Neural cell (in vitro differentiated cells): ENCODE results near the gene SMIM29.

Source experiments
- CTCF ChIP-seq: fragments of 450-650 bp; IDR thresholded peaks from 2 replicates; pipeline ENCODE4 v1.5.1; 2014; ENCODE audit warnings: antibody characterized with exemption, mild to moderate bottlenecking, moderate library complexity; ENCODE audit not compliant: poor library complexity, severe bottlenecking
- EZH2 ChIP-seq: fragments of 200-600, 300-800 bp; shearing (Covaris generic), sonication (generic); IDR thresholded peaks from 2 replicates; pipeline ENCODE4 v1.6.1; 2014; ENCODE audit warnings: antibody characterized with exemption, low read length, borderline replicate concordance, mild to moderate bottlenecking; ENCODE audit not compliant: insufficient read depth, poor library complexity, severe bottlenecking
- MXI1 ChIP-seq: fragments of 450-650 bp; conservative IDR thresholded peaks from 2 replicates; pipeline ENCODE4 v1.6.1; 2014; ENCODE audit warnings: antibody characterized with exemption, mild to moderate bottlenecking; ENCODE audit not compliant: poor library complexity, severe bottlenecking
- POLR2AphosphoS5 ChIP-seq: IDR thresholded peaks from 2 replicates; pipeline ENCODE4 v1.6.1; 2012
- RAD21 ChIP-seq: fragments of 450-650 bp; conservative IDR thresholded peaks from 2 replicates; pipeline ENCODE4 v1.6.1; 2014; ENCODE audit warnings: antibody characterized with exemption, mild to moderate bottlenecking, moderate library complexity
- REST ChIP-seq: IDR thresholded peaks from 2 replicates; pipeline ENCODE4 v1.6.1; 2012; ENCODE audit warnings: borderline replicate concordance
- SMC3 ChIP-seq: fragments of 450-650 bp; conservative IDR thresholded peaks from 2 replicates; pipeline ENCODE4 v1.6.1; 2014; ENCODE audit warnings: antibody characterized with exemption, mild to moderate bottlenecking, moderate library complexity; ENCODE audit not compliant: poor library complexity
- TAF1 ChIP-seq: IDR thresholded peaks from 2 replicates; pipeline ENCODE4 v1.6.1; 2012; ENCODE audit warnings: low read depth

GRCh38 chr6:34280216-34280615 lies 31.4 kb upstream of the SMIM29 start:
- no peak for TF ChIP-seq CTCF
- no peak for TF ChIP-seq SMC3
- no peak for TF ChIP-seq REST
- TF ChIP-seq POLR2AphosphoS5, result no peak
- no peak for TF ChIP-seq EZH2
- no peak for TF ChIP-seq TAF1
- no peak for TF ChIP-seq RAD21
- TF ChIP-seq MXI1, result no peak
